ENCODE results near the gene FHAD1.
A peak's percentile ranks its signal among the peaks of the same experiment; 100 is the strongest.

FHAD1 gene

GRCh38 chr1:15238789-15239188 lies 8.2 kb upstream of the FHAD1 start:
- no peaks in the 10 kb centered on the region for H3K9me3 ChIP-seq (ENCODE audit: control insufficient read depth, low read depth, low read length)
- H3K27me3 ChIP-seq (ENCODE audit: control insufficient read depth, insufficient read depth, low read length), result no peaks in the 10 kb centered on the region
- no peak overlapping the region for H3K27ac ChIP-seq (ENCODE audit: low read length)
- no peaks in the 10 kb centered on the region for H3K36me3 ChIP-seq (ENCODE audit: control insufficient read depth, low read depth, low read length)
- no peak overlapping the region for H3K9ac ChIP-seq (ENCODE audit: low read length)
- no peak overlapping the region for H3K4me3 ChIP-seq (ENCODE audit: low read length)
- peaks cover 5% of the 10 kb centered on the region for H3K4me1 ChIP-seq (ENCODE audit: control insufficient read depth, low read depth, low read length)

DNA sequence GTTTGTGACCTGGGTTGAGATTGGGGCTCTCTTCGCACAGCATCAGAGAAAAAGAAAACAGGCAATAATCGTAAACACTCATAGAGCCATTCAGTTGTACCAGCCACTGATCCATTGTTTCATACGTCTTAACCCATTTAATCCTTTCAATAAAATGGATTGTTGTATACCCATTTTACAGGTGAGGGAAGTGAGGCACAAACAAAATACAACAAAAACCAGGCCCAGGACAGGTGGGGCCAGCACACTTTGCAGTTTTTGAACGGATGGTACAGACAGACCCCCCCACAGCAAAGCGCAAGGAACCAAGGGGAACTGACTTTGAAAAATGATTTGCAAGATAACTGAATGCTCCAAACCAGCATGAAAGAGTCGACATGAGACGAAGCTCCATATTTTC lies 4.3 kb upstream of the FHAD1 start:
- Histone ChIP-seq H3K4me3 (ENCODE audit: low read length) (no peak overlapping the region), H3K36me3 (ENCODE audit: control insufficient read depth, low read depth, low read length) (no peaks in the 10 kb centered on the region)

GRCh38 chr1:15243275-15244043 lies 3.6 kb upstream of the FHAD1 start:
- Histone ChIP-seq H3K27ac (ENCODE audit: low read length) (no peak overlapping the region), H3K4me1 (ENCODE audit: control insufficient read depth, low read depth, low read length) (peaks cover 7% of the 10 kb centered on the region), H3K9me3 (ENCODE audit: control insufficient read depth, low read depth, low read length) (no peaks in the 10 kb centered on the region), H3K9ac (ENCODE audit: low read length) (no peak overlapping the region), H3K4me3 (ENCODE audit: low read length) (no peak overlapping the region), H3K36me3 (ENCODE audit: control insufficient read depth, low read depth, low read length) (no peaks in the 10 kb centered on the region), H3K27me3 (ENCODE audit: control insufficient read depth, insufficient read depth, low read length) (peaks cover 3% of the 10 kb centered on the region)

More for the DNA sequence above, 4.3 kb upstream of the FHAD1 start:
- H3K9me3 ChIP-seq (ENCODE audit: control insufficient read depth, low read depth, low read length), result no peaks in the 10 kb centered on the region
- H3K9ac ChIP-seq (ENCODE audit: low read length), result no peak overlapping the region
- no peak overlapping the region for H3K27ac ChIP-seq (ENCODE audit: low read length)
- peaks cover 3% of the 10 kb centered on the region for H3K4me1 ChIP-seq (ENCODE audit: control insufficient read depth, low read depth, low read length)
- peaks cover under 1% of the 10 kb centered on the region for H3K27me3 ChIP-seq (ENCODE audit: control insufficient read depth, insufficient read depth, low read length)

GRCh38 chr1:15244813-15245212 lies 2.2 kb upstream of the FHAD1 start:
- Histone ChIP-seq H3K9ac (ENCODE audit: low read length) (no peak overlapping the region), H3K9me3 (ENCODE audit: control insufficient read depth, low read depth, low read length) (no peaks in the 10 kb centered on the region), H3K4me3 (ENCODE audit: low read length) (no peak overlapping the region), H3K27ac (ENCODE audit: low read length) (no peak overlapping the region), H3K36me3 (ENCODE audit: control insufficient read depth, low read depth, low read length) (no peaks in the 10 kb centered on the region), H3K27me3 (ENCODE audit: control insufficient read depth, insufficient read depth, low read length) (peaks cover 3% of the 10 kb centered on the region), H3K4me1 (ENCODE audit: control insufficient read depth, low read depth, low read length) (peaks cover 7% of the 10 kb centered on the region)

DNA sequence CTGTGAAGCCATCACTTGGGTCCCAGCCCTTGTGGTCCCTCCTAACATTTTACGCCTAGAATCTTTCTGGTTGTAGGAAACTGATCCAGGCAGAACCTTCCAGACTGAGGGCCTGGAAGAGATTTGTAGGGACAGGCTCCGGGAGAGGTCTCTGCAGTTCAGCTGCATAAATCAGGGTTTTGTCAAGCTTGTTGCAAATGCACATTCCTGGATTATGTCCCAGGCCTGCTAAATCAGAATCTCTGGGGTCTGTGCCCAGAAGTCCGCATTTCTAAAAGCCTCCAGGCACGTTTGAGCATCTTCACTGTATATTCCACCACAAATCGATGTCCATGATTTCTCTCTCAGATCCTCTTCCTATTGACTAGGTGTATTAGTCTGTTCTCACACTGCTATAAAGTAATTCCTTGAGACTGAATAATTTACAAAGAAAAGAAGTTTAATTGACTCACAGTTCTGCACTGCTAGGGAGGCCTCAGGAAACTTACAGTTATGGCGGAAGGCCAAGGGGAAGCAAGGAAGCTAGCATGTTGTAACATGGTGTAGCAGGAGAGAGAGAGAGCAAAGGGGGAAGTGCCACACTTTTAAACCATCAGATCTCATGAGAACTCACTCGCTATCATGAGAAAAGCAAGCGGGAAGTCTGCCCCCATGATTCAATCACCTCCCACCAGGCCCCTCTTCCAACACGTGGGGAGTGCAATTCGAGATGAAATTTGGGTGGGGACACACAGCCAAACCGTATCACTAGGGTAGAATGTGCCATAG lies 1.2 kb upstream of the FHAD1 start:
- H3K27me3 ChIP-seq (ENCODE audit: control insufficient read depth, insufficient read depth, low read length), result peaks cover 3% of the 10 kb centered on the region
- no peak overlapping the region for H3K27ac ChIP-seq (ENCODE audit: low read length)
- peaks cover 7% of the 10 kb centered on the region for H3K4me1 ChIP-seq (ENCODE audit: control insufficient read depth, low read depth, low read length)
- H3K9ac ChIP-seq (ENCODE audit: low read length), result no peak overlapping the region
- H3K4me3 ChIP-seq (ENCODE audit: low read length), result no peak overlapping the region
- H3K36me3 ChIP-seq (ENCODE audit: control insufficient read depth, low read depth, low read length), result no peaks in the 10 kb centered on the region
- no peaks in the 10 kb centered on the region for H3K9me3 ChIP-seq (ENCODE audit: control insufficient read depth, low read depth, low read length)

GRCh38 chr1:15248216-15248615 lies 1.2 kb downstream of the FHAD1 start:
- H3K36me3 ChIP-seq (ENCODE audit: control insufficient read depth, low read depth, low read length), result no peaks in the 10 kb centered on the region
- peak overlapping the region; percentile 71 for H3K4me3 ChIP-seq (ENCODE audit: low read length)
- no peak overlapping the region for H3K9ac ChIP-seq (ENCODE audit: low read length)
- H3K9me3 ChIP-seq (ENCODE audit: control insufficient read depth, low read depth, low read length), result no peaks in the 10 kb centered on the region
- H3K27me3 ChIP-seq (ENCODE audit: control insufficient read depth, insufficient read depth, low read length), result peaks cover 3% of the 10 kb centered on the region
- H3K4me1 ChIP-seq (ENCODE audit: control insufficient read depth, low read depth, low read length), result peaks cover 7% of the 10 kb centered on the region
- no peak overlapping the region for H3K27ac ChIP-seq (ENCODE audit: low read length)

DNA sequence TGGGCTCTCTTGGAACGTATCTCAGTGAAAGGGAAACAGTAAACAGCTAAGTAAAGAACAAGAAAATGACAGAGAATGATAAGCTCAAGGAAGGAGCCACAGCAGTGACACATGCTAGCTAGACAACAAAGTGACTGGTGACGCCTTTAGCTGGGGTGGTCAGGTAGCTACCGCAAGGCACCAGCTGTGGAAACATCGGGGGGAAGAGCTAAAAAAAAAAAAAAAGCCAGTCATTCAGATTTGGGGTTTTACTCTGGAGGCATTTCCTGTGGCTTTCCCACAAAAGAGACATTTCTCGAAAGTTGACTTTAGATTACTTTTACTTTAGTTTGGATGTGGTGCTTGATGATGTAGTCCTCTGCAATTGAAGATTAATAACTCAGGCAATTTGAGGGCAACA lies 2.1 kb downstream of the FHAD1 start:
- no peak overlapping the region for H3K27ac ChIP-seq (ENCODE audit: low read length)
- peaks cover 3% of the 10 kb centered on the region for H3K27me3 ChIP-seq (ENCODE audit: control insufficient read depth, insufficient read depth, low read length)
- no peaks in the 10 kb centered on the region for H3K9me3 ChIP-seq (ENCODE audit: control insufficient read depth, low read depth, low read length)
- H3K9ac ChIP-seq (ENCODE audit: low read length), result no peak overlapping the region
- H3K4me3 ChIP-seq (ENCODE audit: low read length), result no peak overlapping the region
- no peaks in the 10 kb centered on the region for H3K36me3 ChIP-seq (ENCODE audit: control insufficient read depth, low read depth, low read length)
- peaks cover 7% of the 10 kb centered on the region for H3K4me1 ChIP-seq (ENCODE audit: control insufficient read depth, low read depth, low read length)

DNA sequence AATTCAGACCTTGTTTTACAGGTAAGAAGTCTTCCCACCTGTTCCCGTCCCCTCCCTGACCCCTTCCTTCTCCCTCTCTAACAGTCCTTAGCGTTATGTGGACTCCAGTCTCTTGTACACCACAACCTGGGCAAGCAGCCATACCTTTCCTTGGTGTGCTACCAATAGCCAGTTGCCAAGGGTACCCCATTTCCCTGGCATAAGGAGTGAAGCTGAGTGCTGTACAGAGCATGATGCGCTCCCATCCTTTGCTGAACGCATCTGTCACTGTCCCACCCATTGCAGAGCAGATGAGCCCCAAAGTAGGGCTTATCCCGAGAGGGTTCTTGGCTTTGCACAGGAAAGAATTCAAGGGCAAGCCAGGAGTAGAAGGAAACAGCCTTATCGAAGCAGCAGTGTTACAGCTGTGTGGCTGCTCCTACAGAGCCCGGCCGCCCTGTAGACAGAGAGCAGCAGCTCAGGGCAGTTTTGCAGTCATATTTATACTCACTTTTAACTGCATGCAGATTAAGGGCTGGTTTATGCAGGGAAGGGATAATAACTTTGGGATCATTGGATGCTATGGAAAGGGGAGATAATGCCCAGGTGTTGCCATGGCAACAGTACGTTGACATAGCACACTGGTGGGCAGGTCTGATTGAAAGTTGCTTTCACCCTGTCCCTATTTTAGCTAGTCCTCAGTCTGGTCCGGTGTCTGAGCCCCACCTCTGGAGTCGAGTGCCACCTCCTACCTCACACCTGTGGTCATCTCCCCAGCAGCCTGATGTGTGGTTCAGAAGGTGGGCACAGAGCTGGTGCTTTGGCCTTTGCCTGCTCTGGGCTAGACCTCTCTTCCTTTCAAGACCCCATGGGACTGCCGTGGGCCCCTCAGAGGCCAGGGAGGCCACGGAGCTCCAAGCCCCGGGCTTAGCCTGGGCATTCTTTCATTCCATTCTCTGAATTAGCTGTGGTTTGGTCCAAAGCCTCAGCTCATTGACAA lies 5.1 kb downstream of the FHAD1 start:
- Histone ChIP-seq H3K9ac (ENCODE audit: low read length) (no peak overlapping the region), H3K27ac (ENCODE audit: low read length) (no peak overlapping the region), H3K4me3 (ENCODE audit: low read length) (no peak overlapping the region), H3K36me3 (ENCODE audit: control insufficient read depth, low read depth, low read length) (no peaks in the 10 kb centered on the region), H3K9me3 (ENCODE audit: control insufficient read depth, low read depth, low read length) (no peaks in the 10 kb centered on the region), H3K4me1 (ENCODE audit: control insufficient read depth, low read depth, low read length) (peaks cover 7% of the 10 kb centered on the region), H3K27me3 (ENCODE audit: control insufficient read depth, insufficient read depth, low read length) (peaks cover 3% of the 10 kb centered on the region)

DNA sequence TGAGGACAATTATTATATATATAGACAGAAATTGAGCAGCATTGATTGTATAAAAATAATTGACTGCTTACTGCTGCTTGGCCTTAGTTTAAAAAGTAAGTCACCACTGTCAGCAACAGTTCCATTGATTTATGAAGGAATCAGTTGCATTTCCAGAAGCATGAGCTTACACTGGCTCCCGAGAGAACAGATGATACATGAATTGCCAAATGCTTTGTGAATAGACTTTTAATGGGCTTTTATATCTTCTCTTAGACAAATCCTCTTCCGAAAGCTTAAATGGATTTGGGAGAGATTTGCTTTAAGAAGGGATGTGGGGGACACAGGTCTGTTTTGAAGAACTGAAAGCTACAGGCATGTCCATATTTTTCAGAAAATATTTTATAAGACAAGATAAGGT lies 7.5 kb downstream of the FHAD1 start:
- no peak overlapping the region for H3K4me3 ChIP-seq (ENCODE audit: low read length)
- H3K9me3 ChIP-seq (ENCODE audit: control insufficient read depth, low read depth, low read length), result no peaks in the 10 kb centered on the region
- H3K9ac ChIP-seq (ENCODE audit: low read length), result no peak overlapping the region
- H3K27me3 ChIP-seq (ENCODE audit: control insufficient read depth, insufficient read depth, low read length), result no peaks in the 10 kb centered on the region
- no peaks in the 10 kb centered on the region for H3K4me1 ChIP-seq (ENCODE audit: control insufficient read depth, low read depth, low read length)
- no peak overlapping the region for H3K27ac ChIP-seq (ENCODE audit: low read length)
- H3K36me3 ChIP-seq (ENCODE audit: control insufficient read depth, low read depth, low read length), result no peaks in the 10 kb centered on the region

DNA sequence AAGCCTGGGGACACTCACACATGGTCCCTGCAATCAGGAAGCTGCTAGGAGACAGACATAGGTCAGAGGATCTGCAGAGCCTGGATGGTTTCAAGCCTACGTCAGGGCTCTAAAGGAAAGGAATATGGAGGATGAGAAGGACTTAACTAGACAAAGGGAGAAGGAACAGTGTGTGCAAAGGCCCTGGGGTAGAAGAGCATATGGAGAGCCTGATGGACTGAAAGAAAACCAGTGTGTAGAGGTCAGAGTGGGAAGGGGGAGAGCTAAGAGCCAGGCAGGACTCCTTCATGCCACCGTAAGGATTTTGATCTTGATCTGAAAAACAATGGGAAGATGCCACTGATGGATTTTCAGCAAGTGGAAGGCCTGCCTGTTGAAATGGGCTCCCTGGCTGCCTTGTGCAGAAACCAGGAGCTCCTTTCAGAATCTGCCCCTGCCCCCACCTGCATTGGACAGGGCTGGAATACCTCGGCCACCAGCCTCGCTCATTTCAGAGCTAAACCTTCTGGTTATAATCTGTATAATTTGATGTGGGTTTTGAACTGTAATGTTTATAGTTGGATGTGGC lies 8.6 kb downstream of the FHAD1 start:
- Histone ChIP-seq H3K36me3 (ENCODE audit: control insufficient read depth, low read depth, low read length) (no peaks in the 10 kb centered on the region), H3K4me3 (ENCODE audit: low read length) (no peak overlapping the region), H3K9ac (ENCODE audit: low read length) (no peak overlapping the region), H3K27ac (ENCODE audit: low read length) (no peak overlapping the region), H3K9me3 (ENCODE audit: control insufficient read depth, low read depth, low read length) (no peaks in the 10 kb centered on the region), H3K4me1 (ENCODE audit: control insufficient read depth, low read depth, low read length) (no peaks in the 10 kb centered on the region), H3K27me3 (ENCODE audit: control insufficient read depth, insufficient read depth, low read length) (no peaks in the 10 kb centered on the region)

- Histone ChIP-seq H3K27me3 (ENCODE audit: control insufficient read depth, insufficient read depth, low read length) (no peaks in the 10 kb centered on the region), H3K4me3 (ENCODE audit: low read length) (no peak overlapping the region), H3K9me3 (ENCODE audit: control insufficient read depth, low read depth, low read length) (no peaks in the 10 kb centered on the region), H3K27ac (ENCODE audit: low read length) (no peak overlapping the region), H3K9ac (ENCODE audit: low read length) (no peak overlapping the region), H3K4me1 (ENCODE audit: control insufficient read depth, low read depth, low read length) (no peaks in the 10 kb centered on the region), H3K36me3 (ENCODE audit: control insufficient read depth, low read depth, low read length) (no peaks in the 10 kb centered on the region)
These were observed 9.6 kb downstream of the FHAD1 start for GRCh38 chr1:15256584-15256983.

All from iPS-18a (cell line).